A673 (cell line): ENCODE data around the gene TSPAN5.

Experiments
- CTCF ChIP-seq: fragments of 300-800, 200-600 bp; sonication (generic); conservative IDR thresholded peaks from 2 replicates; pipeline ENCODE4 v1.5.1; 2017; ENCODE audit warnings: low read depth, mild to moderate bottlenecking, antibody characterized with exemption, low read length, moderate library complexity, mixed read lengths
- EZH2 ChIP-seq: fragments of 200-600 bp; sonication (generic); IDR thresholded peaks from 2 replicates; pipeline ENCODE4 v1.6.1; 2017; ENCODE audit warnings: borderline replicate concordance, low read depth, mild to moderate bottlenecking, mixed read lengths, antibody characterized with exemption, low read length; ENCODE audit not compliant: poor library complexity, severe bottlenecking

DNA sequence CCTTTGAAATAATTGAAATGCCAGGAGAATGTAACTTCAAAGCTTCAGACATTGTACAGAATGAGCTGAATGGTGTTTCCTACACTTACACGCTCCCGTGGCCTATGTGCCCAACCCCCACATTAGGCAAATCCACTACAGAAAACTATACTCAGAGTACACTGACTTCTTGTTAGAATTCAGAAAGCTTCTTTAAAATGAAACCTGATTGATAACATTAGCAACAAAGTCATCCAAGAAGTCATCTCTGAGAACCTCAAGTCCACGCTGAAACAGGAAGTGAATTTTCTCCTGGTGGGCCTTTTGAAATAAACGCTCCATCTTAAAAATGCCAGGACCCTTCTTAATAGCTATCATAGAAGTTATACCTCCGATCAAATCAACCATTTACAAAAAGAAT lies 136.3 kb downstream of the TSPAN5 start:
- TF ChIP-seq CTCF = no peak
- no peak for TF ChIP-seq EZH2
